Endothelial cell (in vitro differentiated cells): ENCODE data around the gene LDLRAP1. TPM values are rescaled to one million over a fixed set of nuclear protein-coding genes. Genes with fewer than 3 reads are reported as not detected.

Experiments
- DNase-seq: peaks from one replicate; pipeline ENCODE4 v3.0.0; 2021; ENCODE audit warnings: low spot score
- H3K27ac Mint-ChIP-seq: one replicate; pipeline ENCODE4 v1.8.0; 2021; ENCODE audit warnings: mixed read lengths, inconsistent platforms; ENCODE audit not compliant: unreplicated experiment
- H3K27me3 Mint-ChIP-seq: one replicate; pipeline ENCODE4 v1.8.0; 2021; ENCODE audit warnings: mild to moderate bottlenecking, moderate library complexity, mixed read lengths, inconsistent platforms; ENCODE audit not compliant: unreplicated experiment
- H3K36me3 Mint-ChIP-seq: one replicate; pipeline ENCODE4 v1.8.0; 2021; ENCODE audit warnings: mild to moderate bottlenecking, low read depth, mixed read lengths, inconsistent platforms; ENCODE audit not compliant: unreplicated experiment
- H3K4me1 Mint-ChIP-seq: one replicate; pipeline ENCODE4 v1.8.0; 2021; ENCODE audit warnings: mild to moderate bottlenecking, mixed read lengths, inconsistent platforms; ENCODE audit not compliant: unreplicated experiment
- H3K4me3 Mint-ChIP-seq: one replicate; pipeline ENCODE4 v1.8.0; 2021; ENCODE audit warnings: mild to moderate bottlenecking, mixed read lengths, inconsistent platforms; ENCODE audit not compliant: unreplicated experiment
- H3K9me3 Mint-ChIP-seq: one replicate; pipeline ENCODE4 v1.8.0; 2021; ENCODE audit warnings: mixed read lengths, inconsistent platforms; ENCODE audit not compliant: unreplicated experiment
- CTCF ChIP-seq: fragments of 200-600 bp; sonication (generic); IDR thresholded peaks from one replicate; pipeline ENCODE4 v1.5.0; 2021; ENCODE audit warnings: antibody characterized with exemption; ENCODE audit not compliant: unreplicated experiment
- total RNA-seq: library from RNA; stranded (reverse); fragmentation: NEBNext Ultra II Directional; extraction: Animal tissue kit (Norgen Biotek cat#: 25700); gene quantifications from one replicate; pipeline ENCODE4 v1.2.1, GENCODE V29; 2021; ENCODE audit not compliant: unreplicated experiment

The LDLRAP1 gene
- total RNA-seq, 1 donor from 2014 or later, result 23.5 TPM

GRCh38 chr1:25554886-25555752 is 11.7 kb downstream of the LDLRAP1 start:
- H3K36me3 Mint-ChIP-seq, result peaks cover 3% of the 10 kb centered on the region
- no peaks in the 10 kb centered on the region for H3K9me3 Mint-ChIP-seq

GRCh38 chr1:25555753-25556092 is 12.3 kb downstream of the LDLRAP1 start:
- H3K27me3 Mint-ChIP-seq, result peaks cover 10% of the 10 kb centered on the region
- DNase-seq, result no peak
- no peaks in the 10 kb centered on the region for H3K9me3 Mint-ChIP-seq
- peak overlapping the region; percentile 14 for H3K4me3 Mint-ChIP-seq
- peaks cover 54% of the 10 kb centered on the region for H3K4me1 Mint-ChIP-seq
- no peak for TF ChIP-seq CTCF
- no peaks in the 10 kb centered on the region for H3K36me3 Mint-ChIP-seq
- no peak overlapping the region for H3K27ac Mint-ChIP-seq

More at GRCh38 chr1:25554886-25555752, 11.7 kb downstream of the LDLRAP1 start:
- H3K4me1 Mint-ChIP-seq, result peaks cover 54% of the 10 kb centered on the region
- peak overlapping the region; percentile 14 for H3K4me3 Mint-ChIP-seq
- no peak for DNase-seq
- no peak overlapping the region for H3K27ac Mint-ChIP-seq
- peaks cover 13% of the 10 kb centered on the region for H3K27me3 Mint-ChIP-seq
- TF ChIP-seq CTCF, result no peak

- no peak overlapping the region for H3K4me3 Mint-ChIP-seq
These were observed 12.8 kb downstream of the LDLRAP1 start for GRCh38 chr1:25556132-25556670.

GRCh38 chr1:25556791-25557476 is 13.5 kb downstream of the LDLRAP1 start:
- no peak overlapping the region for H3K27ac Mint-ChIP-seq
- no peaks in the 10 kb centered on the region for H3K9me3 Mint-ChIP-seq
- TF ChIP-seq CTCF, result no peak
- peaks cover 6% of the 10 kb centered on the region for H3K27me3 Mint-ChIP-seq
- no peaks in the 10 kb centered on the region for H3K36me3 Mint-ChIP-seq
- peaks cover 54% of the 10 kb centered on the region for H3K4me1 Mint-ChIP-seq
- DNase-seq, result no peak
- no peak overlapping the region for H3K4me3 Mint-ChIP-seq

More at GRCh38 chr1:25556132-25556670, 12.8 kb downstream of the LDLRAP1 start:
- DNase-seq, result no peak
- H3K9me3 Mint-ChIP-seq, result no peaks in the 10 kb centered on the region
- H3K27ac Mint-ChIP-seq, result no peak overlapping the region
- TF ChIP-seq CTCF, result no peak
- H3K4me1 Mint-ChIP-seq, result peaks cover 54% of the 10 kb centered on the region
- H3K36me3 Mint-ChIP-seq, result no peaks in the 10 kb centered on the region
- H3K27me3 Mint-ChIP-seq, result peaks cover 10% of the 10 kb centered on the region

- no peak for TF ChIP-seq CTCF
- Mint-ChIP-seq H3K36me3 (no peaks in the 10 kb centered on the region), H3K4me3 (no peak overlapping the region), H3K27ac (no peak overlapping the region), H3K4me1 (peaks cover 53% of the 10 kb centered on the region), H3K9me3 (no peaks in the 10 kb centered on the region), H3K27me3 (peaks cover 6% of the 10 kb centered on the region)
- no peak for DNase-seq
These were observed 14.1 kb downstream of the LDLRAP1 start for GRCh38 chr1:25557543-25557942.
